ENCODE measurements around the gene ANO2. TPM values are rescaled to one million over a fixed set of nuclear protein-coding genes. Genes with fewer than 3 reads are reported as not detected.

Gene ANO2
- total RNA-seq, 1 experiment from 2014 or later: 0.68 TPM

DNA sequence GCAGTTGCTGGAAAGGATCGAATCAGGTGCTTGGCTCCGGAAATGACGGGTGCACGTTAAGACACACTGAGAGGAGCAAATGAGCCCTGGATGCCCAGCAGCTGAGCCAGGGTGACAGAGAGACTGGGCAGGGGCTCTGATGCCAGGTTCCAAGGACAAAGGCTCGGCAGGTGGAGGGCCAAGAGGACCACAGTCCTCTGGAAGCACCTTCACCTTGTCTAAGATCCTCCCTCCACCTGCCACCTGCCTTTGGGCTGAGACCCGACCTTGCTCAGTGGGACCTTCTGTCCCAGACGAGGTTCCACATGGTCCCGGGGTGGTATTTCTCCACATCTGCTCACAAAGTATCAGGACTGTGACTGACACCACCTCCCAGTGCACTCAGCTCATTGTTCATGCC, 1.0 kb downstream of the ANO2 start:
- Mint-ChIP-seq H3K27me3 (ENCODE audit: insufficient read depth, unreplicated experiment) (peaks cover 63% of the 10 kb centered on the region), H3K4me1 (ENCODE audit: low read depth, unreplicated experiment) (peaks cover 7% of the 10 kb centered on the region), H3K9me3 (ENCODE audit: unreplicated experiment) (no peaks in the 10 kb centered on the region), H3K4me3 (ENCODE audit: unreplicated experiment) (peak overlapping the region; percentile 75), H3K36me3 (ENCODE audit: insufficient read depth, unreplicated experiment) (no peaks in the 10 kb centered on the region), H3K27ac (ENCODE audit: unreplicated experiment) (no peak overlapping the region)
- CTCF ChIA-PET: no interaction called here
- H3K27me3 ChIP-seq (replicated peaks; ENCODE audit: control insufficient read depth, insufficient read depth, low read length): peaks cover 3% of the 10 kb centered on the region
- no TSS peak for BruUV-seq (replicated peaks)
- H3K36me3 ChIP-seq (ENCODE audit: control insufficient read depth, insufficient read depth, low read length): no peaks in the 10 kb centered on the region
- no peak overlapping the region for H3K4me3 ChIP-seq (ENCODE audit: low read depth, low read length)
- DNase-seq: no peak
- intact Hi-C loops (cut with micrococcal nuclease; ENCODE audit: unreplicated experiment): no loop called here
- no peak for TF ChIP-seq CTCF (IDR thresholded peaks at IDR 0.05; ENCODE audit: insufficient read depth in 1 of 2, low read depth in 1 of 2, low read length in 1 of 2, severe bottlenecking in 1 of 2, unreplicated experiment in 1 of 2)
- H3K9me3 ChIP-seq: no peaks in the 10 kb centered on the region
- H3K4me1 ChIP-seq: peaks cover 5% of the 10 kb centered on the region
- POLR2A ChIA-PET: no interaction called here

GRCh38 chr12:5941907-5942306, 3.2 kb downstream of the ANO2 start:
- BruUV-seq (replicated peaks): no TSS peak
- H3K27me3 Mint-ChIP-seq (ENCODE audit: insufficient read depth, unreplicated experiment): peaks cover 63% of the 10 kb centered on the region
- intact Hi-C loops (cut with micrococcal nuclease; ENCODE audit: unreplicated experiment): no loop called here
- ChIA-PET CTCF (no interaction called here), POLR2A (no interaction called here)
- H3K27me3 ChIP-seq (replicated peaks; ENCODE audit: control insufficient read depth, insufficient read depth, low read length): peaks cover 3% of the 10 kb centered on the region; the same call in 1 of the 2 replicates
- H3K36me3 ChIP-seq (ENCODE audit: control insufficient read depth, insufficient read depth, low read length): no peaks in the 10 kb centered on the region
- H3K4me3 ChIP-seq (ENCODE audit: low read depth, low read length): no peak overlapping the region
- H3K4me1 ChIP-seq: peaks cover 5% of the 10 kb centered on the region
- H3K9me3 Mint-ChIP-seq (ENCODE audit: unreplicated experiment): no peaks in the 10 kb centered on the region
- TF ChIP-seq CTCF (IDR thresholded peaks at IDR 0.05; ENCODE audit: insufficient read depth in 1 of 2, low read depth in 1 of 2, low read length in 1 of 2, severe bottlenecking in 1 of 2, unreplicated experiment in 1 of 2): no peak
- DNase-seq: no peak
- no peak overlapping the region for H3K27ac Mint-ChIP-seq (ENCODE audit: unreplicated experiment)
- H3K4me3 Mint-ChIP-seq (ENCODE audit: unreplicated experiment): no peak overlapping the region
- no peaks in the 10 kb centered on the region for H3K36me3 Mint-ChIP-seq (ENCODE audit: insufficient read depth, unreplicated experiment)
- peaks cover 7% of the 10 kb centered on the region for H3K4me1 Mint-ChIP-seq (ENCODE audit: low read depth, unreplicated experiment)
- no peaks in the 10 kb centered on the region for H3K9me3 ChIP-seq

GRCh38 chr12:5927732-5928516, 17.1 kb downstream of the ANO2 start:
- peaks cover 37% of the 10 kb centered on the region for H3K27me3 Mint-ChIP-seq (ENCODE audit: insufficient read depth, unreplicated experiment)
- no peaks in the 10 kb centered on the region for H3K9me3 Mint-ChIP-seq (ENCODE audit: unreplicated experiment)
- no peak overlapping the region for H3K4me3 Mint-ChIP-seq (ENCODE audit: unreplicated experiment)
- BruUV-seq (replicated peaks): no TSS peak
- H3K9me3 ChIP-seq: no peaks in the 10 kb centered on the region
- CTCF ChIA-PET: no interaction called here
- H3K27ac Mint-ChIP-seq (ENCODE audit: unreplicated experiment): no peak overlapping the region
- H3K4me1 ChIP-seq: no peaks in the 10 kb centered on the region
- POLR2A ChIA-PET: no interaction called here
- DNase-seq: no peak
- no peaks in the 10 kb centered on the region for H3K36me3 Mint-ChIP-seq (ENCODE audit: insufficient read depth, unreplicated experiment)
- no peak overlapping the region for H3K4me3 ChIP-seq (ENCODE audit: low read depth, low read length)
- intact Hi-C loops (cut with micrococcal nuclease; ENCODE audit: unreplicated experiment): no loop called here
- TF ChIP-seq CTCF (IDR thresholded peaks at IDR 0.05; ENCODE audit: insufficient read depth in 1 of 2, low read depth in 1 of 2, low read length in 1 of 2, severe bottlenecking in 1 of 2, unreplicated experiment in 1 of 2): no peak
- H3K27me3 ChIP-seq (replicated peaks; ENCODE audit: control insufficient read depth, insufficient read depth, low read length): no peaks in the 10 kb centered on the region; the same call in 1 of the 2 replicates
- H3K36me3 ChIP-seq (ENCODE audit: control insufficient read depth, insufficient read depth, low read length): no peaks in the 10 kb centered on the region
- H3K4me1 Mint-ChIP-seq (ENCODE audit: low read depth, unreplicated experiment): no peaks in the 10 kb centered on the region
